Activated CD4-positive, alpha-beta T cell treated with anti-CD3 and anti-CD28 coated beads for 1 hour (primary cell): ENCODE data around the gene PARM1.

ENCODE experiments used
- DNase-seq: peaks from one replicate; pipeline ENCODE4 v3.0.0-alpha.2; 2020

Gene PARM1

DNA sequence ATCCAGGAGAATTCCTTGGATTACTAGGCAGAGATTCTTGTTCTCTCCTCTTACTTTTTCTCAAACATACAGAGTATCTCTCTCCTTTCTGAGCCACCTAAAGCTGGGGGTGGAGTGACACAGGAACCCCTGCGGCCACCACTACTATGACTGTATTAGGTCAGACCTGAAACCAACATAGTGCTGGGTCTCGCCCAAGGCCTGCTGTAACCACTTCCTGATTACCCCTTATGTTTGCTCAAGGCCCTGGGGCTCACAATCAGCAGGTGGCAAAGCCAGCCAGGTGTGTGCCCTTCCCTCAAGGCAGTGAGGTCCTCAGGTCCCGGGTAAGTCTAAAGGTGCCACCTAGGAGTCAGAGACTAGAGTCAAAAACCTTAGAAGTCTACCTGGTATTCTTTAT is 166.4 kb downstream of the PARM1 start:
- no peak for DNase-seq
